GM19467 (cell line): ENCODE results near the gene NCF1.
"Not testable (repeated sequence)": the region's sequence is repeated elsewhere in the genome, so short reads cannot be mapped to it uniquely, and the experiment has no call there.

Source experiments
- ATAC-seq: cut with Tn5 transposase; IDR thresholded peaks from one replicate; pipeline ENCODE4 v1.9.1; 2021; ENCODE audit warnings: mild to moderate bottlenecking, moderate library complexity; ENCODE audit not compliant: unreplicated experiment

NCF1 gene

DNA sequence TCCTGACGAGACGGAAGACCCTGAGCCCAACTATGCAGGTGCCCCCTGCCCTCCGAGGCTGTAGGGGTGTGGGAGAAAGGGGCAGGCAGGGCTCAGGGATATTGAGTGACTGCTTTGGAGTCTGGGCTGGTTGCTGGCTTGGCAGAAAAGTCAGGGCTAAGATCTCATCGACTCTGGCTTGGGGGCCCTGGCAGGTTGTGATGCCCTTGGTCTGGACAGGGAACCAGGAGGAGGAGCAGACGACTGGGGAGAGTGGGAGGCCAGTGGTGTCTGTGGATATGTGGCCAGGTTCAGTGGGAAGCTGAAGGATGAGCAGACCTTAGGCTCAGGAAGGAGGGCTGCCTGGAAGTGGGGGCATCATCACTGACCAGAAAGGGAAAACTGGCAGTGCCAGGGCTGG lies 9.8 kb downstream of the NCF1 start:
- not testable (repeated sequence) for ATAC-seq

- ATAC-seq: peak; percentile 87
Measured at GRCh38 chr7:74788369-74789150, 14.7 kb downstream of the NCF1 start.

- not testable (repeated sequence) for ATAC-seq
Measured at GRCh38 chr7:74789200-74789736, 15.5 kb downstream of the NCF1 start.

DNA sequence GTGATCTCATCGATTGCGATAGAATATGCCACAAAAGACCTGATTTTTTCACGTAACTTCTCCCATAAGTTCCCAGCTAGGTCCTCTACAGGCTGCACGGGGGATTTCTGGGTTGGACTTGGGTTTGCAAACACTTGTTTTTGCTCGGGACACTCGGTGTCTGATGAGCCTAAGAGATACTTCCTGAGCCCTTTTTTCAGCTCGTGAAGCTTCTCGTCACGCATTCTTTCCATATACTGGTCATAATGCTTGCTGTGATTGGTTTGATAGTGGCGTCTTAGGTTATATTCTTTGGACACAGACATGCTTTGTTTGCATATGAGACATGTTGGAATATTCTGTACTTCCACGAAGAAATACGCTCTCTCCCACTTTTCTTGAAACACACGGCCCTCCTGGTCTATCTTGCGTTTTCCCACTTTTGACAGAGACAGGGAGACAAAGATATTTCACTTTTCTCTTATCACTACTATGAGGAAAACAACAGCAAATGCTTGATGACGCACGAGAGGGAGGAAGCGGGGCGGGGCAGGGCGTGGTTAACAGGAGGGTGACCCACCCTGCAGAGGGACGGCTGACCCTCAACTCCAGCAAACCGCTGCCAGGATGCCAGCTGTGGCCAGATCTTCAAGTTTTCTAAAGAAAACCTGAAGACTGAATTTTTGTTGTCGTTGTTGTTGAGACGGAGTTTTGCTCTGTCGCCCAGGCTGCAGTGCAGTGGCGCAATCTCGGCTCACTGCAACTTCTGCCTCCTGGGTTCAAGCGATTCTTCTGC lies 24.2 kb downstream of the NCF1 start:
- not testable (repeated sequence) for ATAC-seq

DNA sequence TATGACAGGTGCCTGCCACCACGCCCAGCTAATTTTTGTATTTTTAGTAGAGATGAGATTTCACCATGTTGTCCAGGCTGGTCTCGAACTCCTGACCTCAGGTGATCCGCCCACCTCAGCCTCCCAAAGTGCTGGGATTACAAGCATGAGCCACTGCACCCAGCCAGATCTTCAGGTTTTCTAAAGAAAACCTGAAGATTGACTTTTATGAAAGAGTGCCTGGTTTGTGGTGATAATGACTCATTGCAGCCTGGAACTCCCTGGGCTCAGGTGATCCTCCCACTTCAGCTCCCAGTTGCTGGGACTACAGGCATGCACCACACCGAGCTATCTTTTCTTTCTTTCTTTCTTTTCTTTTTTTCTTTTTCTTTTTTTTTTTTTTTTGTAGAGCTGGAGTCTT lies 24.8 kb downstream of the NCF1 start:
- ATAC-seq: not testable (repeated sequence)

- ATAC-seq: not testable (repeated sequence)
Measured at GRCh38 chr7:74815882-74816281, 42.1 kb downstream of the NCF1 start.

DNA sequence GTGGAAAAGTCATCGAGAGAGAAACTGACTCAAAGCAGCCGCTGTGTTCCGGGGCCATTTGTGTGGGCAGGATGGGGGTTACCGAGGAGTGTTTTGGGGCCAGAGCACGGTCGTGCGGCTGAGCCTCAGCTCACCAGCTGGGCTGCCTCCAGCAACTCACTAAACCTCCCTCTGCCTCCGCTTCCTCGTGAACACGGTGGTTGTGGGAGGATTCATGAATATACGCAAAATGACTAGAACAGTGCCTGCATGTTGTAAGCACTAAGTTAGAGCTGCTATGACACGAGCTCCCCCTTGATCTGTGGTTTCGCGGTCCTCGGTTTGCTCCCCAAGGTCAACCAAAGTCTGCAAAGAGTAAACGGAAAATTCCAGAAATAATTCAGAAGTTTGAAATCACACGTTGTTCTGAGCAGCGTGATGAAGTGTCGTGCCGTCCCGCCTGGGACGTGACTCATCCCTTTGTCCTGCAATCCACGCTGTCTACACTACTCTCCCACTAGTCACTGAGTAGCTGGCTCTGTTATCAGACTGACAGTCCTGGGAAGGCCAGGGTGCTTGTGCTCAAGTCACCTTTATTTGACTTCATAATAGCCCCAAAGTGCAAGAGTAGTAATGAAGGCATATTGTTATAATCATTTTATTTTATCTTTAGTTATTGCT lies 46.5 kb downstream of the NCF1 start:
- ATAC-seq: peak; percentile 74

DNA sequence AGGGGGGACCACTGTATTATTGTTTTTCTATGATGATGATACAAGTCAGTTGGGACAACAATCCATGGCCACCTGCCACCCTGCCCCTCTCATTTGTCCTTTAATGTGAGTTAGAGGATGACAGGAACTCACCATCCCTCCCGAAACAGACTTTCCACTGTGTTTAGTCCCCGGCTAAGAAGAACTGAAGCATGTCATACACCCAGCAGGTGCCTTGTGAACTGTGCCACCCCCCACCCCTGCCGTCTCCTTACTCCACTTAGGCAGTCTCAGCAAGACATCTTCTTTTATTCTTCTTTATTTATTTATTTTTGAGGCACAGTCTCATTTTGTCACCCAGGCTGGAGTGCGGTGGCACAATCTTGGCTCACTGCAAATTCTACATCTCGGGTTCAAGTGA lies 47.4 kb downstream of the NCF1 start:
- ATAC-seq: not testable (repeated sequence)

- not testable (repeated sequence) for ATAC-seq
Measured at GRCh38 chr7:74829959-74830358, 56.1 kb downstream of the NCF1 start.

- not testable (repeated sequence) for ATAC-seq
Measured at GRCh38 chr7:74830411-74830810, 56.6 kb downstream of the NCF1 start.
